ENCODE measurements around the gene GALNT7.

GRCh38 chr4:173287486-173287885, 118.9 kb downstream of the GALNT7 start:
- no peak for TF ChIP-seq GATA2 (IDR thresholded peaks at IDR 0.05; ENCODE audit: low read depth, low read length)
- no peak for TF ChIP-seq GATA3 (IDR thresholded peaks at IDR 0.05; ENCODE audit: low read depth, low read length)
